Measurements from ENCODE around the gene THY1. TPM values are rescaled to one million over a fixed set of nuclear protein-coding genes. Genes with fewer than 3 reads are reported as not detected.

The THY1 gene
- total RNA-seq, 1 experiment from 2014 or later = 1.1 TPM

GRCh38 chr11:119377961-119378667 lies 44.9 kb downstream of the THY1 start:
- Histone ChIP-seq H3K9me2 (ENCODE audit: insufficient read depth) (no peaks in the 10 kb centered on the region), H2AFZ (ENCODE audit: low read depth, low read length, poor library complexity, severe bottlenecking) (no peak overlapping the region), H3K27me3 (ENCODE audit: insufficient read depth, low read length) (no peaks in the 10 kb centered on the region), H3K9me3 (ENCODE audit: control insufficient read depth in 1 of 2, insufficient read depth in 1 of 2, low read depth in 1 of 2, low read length in 2 of 2) (no peaks in the 10 kb centered on the region), H3K27ac (ENCODE audit: low read depth, low read length) (no peak overlapping the region), H3K9ac (ENCODE audit: low read length) (no peak overlapping the region), H3K79me2 (ENCODE audit: insufficient read depth, low read length) (no peaks in the 10 kb centered on the region), H3K4me3 (replicated peaks in 1 of 2; ENCODE audit: low read depth in 1 of 2, low read length in 2 of 2) (no peak overlapping the region), H3K4me2 (ENCODE audit: low read length) (0 out of 2 replicates have a peak overlapping the region, but pooled peaks have one; percentile 8), H4K20me1 (ENCODE audit: insufficient read depth) (no peaks in the 10 kb centered on the region), H3K36me3 (ENCODE audit: control insufficient read depth in 1 of 2, insufficient read depth in 2 of 2, low read length in 2 of 2) (no peaks in the 10 kb centered on the region), H3K4me1 (ENCODE audit: control insufficient read depth in 1 of 2, insufficient read depth in 2 of 2, low read length in 2 of 2) (peaks cover 6 to 36% of the 10 kb centered on the region in 2 experiments; a peak in 3 of 4 replicates)
- BruUV-seq (replicated peaks) = no TSS peak
- intact Hi-C loops (cut with micrococcal nuclease) = no loop called here
- ChIA-PET RAD21 (ENCODE audit: low non-redundant PET in 1 of 2, low total read pairs in 2 of 2, uncharacterized antibody in 2 of 2, unreplicated experiment in 2 of 2) (no interaction called here), CTCF (interaction anchor here (0.7 kb wide), 1 partner anchor 22 kb away, joined by 3 read pairs; no protein-coding TSS in a partner anchor), POLR2A (no interaction called here)
- no peak for TF ChIP-seq ZBTB33 (IDR thresholded peaks at IDR 0.05; ENCODE audit: extremely low read depth, insufficient replicate concordance, low read length)
- TF ChIP-seq POLR2AphosphoS5 (IDR thresholded peaks at IDR 0.05; ENCODE audit: low read depth, low read length) = no peak
- TF ChIP-seq EGR1 (IDR thresholded peaks at IDR 0.05; ENCODE audit: low read depth) = no peak
- no peak for TF ChIP-seq EZH2 (IDR thresholded peaks at IDR 0.05)
- no peak for TF ChIP-seq EZH2phosphoT487 (IDR thresholded peaks at IDR 0.05; ENCODE audit: borderline replicate concordance)
- no peak for TF ChIP-seq POLR2A (IDR thresholded peaks at IDR 0.05; ENCODE audit: borderline replicate concordance, extremely low read depth, insufficient read depth, insufficient read length)
- TF ChIP-seq, protein P1, sequence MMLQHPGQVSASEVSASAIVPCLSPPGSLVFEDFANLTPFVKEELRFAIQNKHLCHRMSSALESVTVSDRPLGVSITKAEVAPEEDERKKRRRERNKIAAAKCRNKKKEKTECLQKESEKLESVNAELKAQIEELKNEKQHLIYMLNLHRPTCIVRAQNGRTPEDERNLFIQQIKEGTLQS (IDR thresholded peaks at IDR 0.05) = no peak
- no peak for TF ChIP-seq CTCF (IDR thresholded peaks at IDR 0.05 in 2 of 3, conservative IDR thresholded peaks at IDR 0.05 in 1 of 3; ENCODE audit: borderline replicate concordance in 1 of 3, insufficient read depth in 1 of 3, low read depth in 2 of 3, low read length in 2 of 3)
- no peak for TF ChIP-seq RAD21 (IDR thresholded peaks at IDR 0.05; ENCODE audit: low read depth)
- no peak for TF ChIP-seq FOSL1 (IDR thresholded peaks at IDR 0.05; ENCODE audit: low read depth)
- ATAC-seq (no peak), DNase-seq (ENCODE audit: low read depth, low spot score) (no peak)
